ENCODE data around the gene HAUS8. TPM values are rescaled to one million over a fixed set of nuclear protein-coding genes. Genes with fewer than 3 reads are reported as not detected.

HAUS8 gene
- 20.5 and 25.5 TPM in 2 replicates for total RNA-seq

GRCh38 chr19:17075035-17075863, at the start of gene HAUS8, which contains the start of gene MYO9B:
Gene HAUS8 (minus strand): TSS chr19:17075452. CDS start chr19:17075422, 30 bp downstream.
Gene MYO9B (plus strand): TSS chr19:17075777. CDS start chr19:17101718, 25,941 bp downstream.
- DNase-seq (ENCODE audit: low read depth): peak; percentile 82
- TF ChIP-seq CTCF (conservative IDR thresholded peaks at IDR 0.05; ENCODE audit: low read depth, low read length): no peak
- peak within 1 kb of the TSS; percentile 95 for H3K4me3 ChIP-seq (ENCODE audit: low read depth, low read length)

- DNase-seq (ENCODE audit: low read depth): no peak
- no peak for TF ChIP-seq CTCF (conservative IDR thresholded peaks at IDR 0.05; ENCODE audit: low read depth, low read length)
- H3K4me3 ChIP-seq (ENCODE audit: low read depth, low read length): no peak overlapping the region
Observed at GRCh38 chr19:17124025-17124424, 48.8 kb upstream of the HAUS8 start.

GRCh38 chr19:17123041-17123440, 47.8 kb upstream of the HAUS8 start:
- no peak overlapping the region for H3K4me3 ChIP-seq (ENCODE audit: low read depth, low read length)
- DNase-seq (ENCODE audit: low read depth): no peak
- no peak for TF ChIP-seq CTCF (conservative IDR thresholded peaks at IDR 0.05; ENCODE audit: low read depth, low read length)

- H3K4me3 ChIP-seq (ENCODE audit: low read depth, low read length): no peak overlapping the region
- no peak for TF ChIP-seq CTCF (conservative IDR thresholded peaks at IDR 0.05; ENCODE audit: low read depth, low read length)
- DNase-seq (ENCODE audit: low read depth): no peak
Observed at GRCh38 chr19:17121736-17122293, 46.6 kb upstream of the HAUS8 start.

GRCh38 chr19:17118957-17119356, 43.7 kb upstream of the HAUS8 start:
- no peak for DNase-seq (ENCODE audit: low read depth)
- H3K4me3 ChIP-seq (ENCODE audit: low read depth, low read length): no peak overlapping the region
- no peak for TF ChIP-seq CTCF (conservative IDR thresholded peaks at IDR 0.05; ENCODE audit: low read depth, low read length)

- H3K4me3 ChIP-seq (ENCODE audit: low read depth, low read length): no peak overlapping the region
- DNase-seq (ENCODE audit: low read depth): no peak
- TF ChIP-seq CTCF (conservative IDR thresholded peaks at IDR 0.05; ENCODE audit: low read depth, low read length): no peak
Observed at GRCh38 chr19:17116996-17117702, 41.9 kb upstream of the HAUS8 start.

Measured in epithelial cell of proximal tubule (primary cell).